Measurements from ENCODE around the gene ABCC12.

The ABCC12 gene

GRCh38 chr16:48124266-48124665 is 31.5 kb downstream of the ABCC12 start:
- H3K9me2 ChIP-seq (ENCODE audit: low read depth, low read length): no peaks in the 10 kb centered on the region
- H3F3A ChIP-seq (ENCODE audit: insufficient read depth, low read length): no peaks in the 10 kb centered on the region
- no peaks in the 10 kb centered on the region for H3K36me3 ChIP-seq (ENCODE audit: insufficient read depth, low read length)
- no peaks in the 10 kb centered on the region for H4K20me1 ChIP-seq (ENCODE audit: insufficient read depth, low read length)
- H3K4me2 ChIP-seq (ENCODE audit: low read length): no peak overlapping the region
- TF ChIP-seq, protein P1, sequence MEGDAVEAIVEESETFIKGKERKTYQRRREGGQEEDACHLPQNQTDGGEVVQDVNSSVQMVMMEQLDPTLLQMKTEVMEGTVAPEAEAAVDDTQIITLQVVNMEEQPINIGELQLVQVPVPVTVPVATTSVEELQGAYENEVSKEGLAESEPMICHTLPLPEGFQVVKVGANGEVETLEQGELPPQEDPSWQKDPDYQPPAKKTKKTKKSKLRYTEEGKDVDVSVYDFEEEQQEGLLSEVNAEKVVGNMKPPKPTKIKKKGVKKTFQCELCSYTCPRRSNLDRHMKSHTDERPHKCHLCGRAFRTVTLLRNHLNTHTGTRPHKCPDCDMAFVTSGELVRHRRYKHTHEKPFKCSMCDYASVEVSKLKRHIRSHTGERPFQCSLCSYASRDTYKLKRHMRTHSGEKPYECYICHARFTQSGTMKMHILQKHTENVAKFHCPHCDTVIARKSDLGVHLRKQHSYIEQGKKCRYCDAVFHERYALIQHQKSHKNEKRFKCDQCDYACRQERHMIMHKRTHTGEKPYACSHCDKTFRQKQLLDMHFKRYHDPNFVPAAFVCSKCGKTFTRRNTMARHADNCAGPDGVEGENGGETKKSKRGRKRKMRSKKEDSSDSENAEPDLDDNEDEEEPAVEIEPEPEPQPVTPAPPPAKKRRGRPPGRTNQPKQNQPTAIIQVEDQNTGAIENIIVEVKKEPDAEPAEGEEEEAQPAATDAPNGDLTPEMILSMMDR (IDR thresholded peaks at IDR 0.05; ENCODE audit: low read length): no peak
- TF ChIP-seq EZH2 (IDR thresholded peaks at IDR 0.05; ENCODE audit: borderline replicate concordance, low read length): no peak
- H3K27ac ChIP-seq (ENCODE audit: low read depth, low read length, poor library complexity, severe bottlenecking): no peak overlapping the region
- no peak overlapping the region for H3K9ac ChIP-seq (ENCODE audit: low read length)
- no peak overlapping the region for H3K4me3 ChIP-seq (ENCODE audit: low read depth, low read length, poor library complexity, severe bottlenecking)
- H3K9me3 ChIP-seq (ENCODE audit: low read length): no peaks in the 10 kb centered on the region
- no peaks in the 10 kb centered on the region for H3K4me1 ChIP-seq (ENCODE audit: insufficient read depth, low read length, severe bottlenecking)
- no peaks in the 10 kb centered on the region for H3K27me3 ChIP-seq (ENCODE audit: insufficient read depth, low read length)
- H3K79me2 ChIP-seq (ENCODE audit: insufficient read depth, low read length): no peaks in the 10 kb centered on the region
- H2AFZ ChIP-seq (ENCODE audit: low read length): no peak overlapping the region

GRCh38 chr16:48123104-48123788 is 32.5 kb downstream of the ABCC12 start:
- H3K79me2 ChIP-seq (ENCODE audit: insufficient read depth, low read length): no peaks in the 10 kb centered on the region
- no peak overlapping the region for H3K27ac ChIP-seq (ENCODE audit: low read depth, low read length, poor library complexity, severe bottlenecking)
- no peak for TF ChIP-seq EZH2 (IDR thresholded peaks at IDR 0.05; ENCODE audit: borderline replicate concordance, low read length)
- TF ChIP-seq, protein P1 (IDR thresholded peaks at IDR 0.05; ENCODE audit: low read length): no peak
- H3K4me1 ChIP-seq (ENCODE audit: insufficient read depth, low read length, severe bottlenecking): no peaks in the 10 kb centered on the region
- H3K27me3 ChIP-seq (ENCODE audit: insufficient read depth, low read length): no peaks in the 10 kb centered on the region
- no peaks in the 10 kb centered on the region for H3K9me3 ChIP-seq (ENCODE audit: low read length)
- no peaks in the 10 kb centered on the region for H4K20me1 ChIP-seq (ENCODE audit: insufficient read depth, low read length)
- H3F3A ChIP-seq (ENCODE audit: insufficient read depth, low read length): no peaks in the 10 kb centered on the region
- no peak overlapping the region for H3K9ac ChIP-seq (ENCODE audit: low read length)
- H3K4me3 ChIP-seq (ENCODE audit: low read depth, low read length, poor library complexity, severe bottlenecking): no peak overlapping the region
- H3K36me3 ChIP-seq (ENCODE audit: insufficient read depth, low read length): no peaks in the 10 kb centered on the region
- H2AFZ ChIP-seq (ENCODE audit: low read length): no peak overlapping the region
- no peak overlapping the region for H3K4me2 ChIP-seq (ENCODE audit: low read length)
- H3K9me2 ChIP-seq (ENCODE audit: low read depth, low read length): no peaks in the 10 kb centered on the region

DNA sequence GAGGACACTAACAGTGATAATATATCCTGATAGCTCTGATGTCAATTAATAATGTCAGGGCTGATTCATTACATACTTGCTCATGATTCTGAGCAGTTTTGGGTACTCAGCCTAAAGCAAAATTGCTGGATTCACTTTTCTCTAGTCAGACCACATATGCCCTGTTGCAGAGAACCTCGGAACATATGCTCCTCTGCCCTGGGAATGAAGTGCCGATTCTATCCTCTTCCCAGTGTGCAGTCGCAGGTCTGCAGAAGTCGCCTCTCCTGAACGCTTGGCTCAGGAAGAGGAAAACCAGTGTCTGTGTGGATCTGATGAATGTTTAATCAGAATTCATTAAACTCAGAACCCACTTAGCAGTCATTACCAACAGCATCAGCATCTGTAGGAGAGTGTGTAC is 34.5 kb downstream of the ABCC12 start:
- H3K27ac ChIP-seq (ENCODE audit: low read depth, low read length, poor library complexity, severe bottlenecking): no peak overlapping the region
- no peaks in the 10 kb centered on the region for H3K9me3 ChIP-seq (ENCODE audit: low read length)
- no peaks in the 10 kb centered on the region for H3K9me2 ChIP-seq (ENCODE audit: low read depth, low read length)
- no peaks in the 10 kb centered on the region for H3F3A ChIP-seq (ENCODE audit: insufficient read depth, low read length)
- H3K79me2 ChIP-seq (ENCODE audit: insufficient read depth, low read length): no peaks in the 10 kb centered on the region
- H3K27me3 ChIP-seq (ENCODE audit: insufficient read depth, low read length): no peaks in the 10 kb centered on the region
- no peak overlapping the region for H3K9ac ChIP-seq (ENCODE audit: low read length)
- H3K4me3 ChIP-seq (ENCODE audit: low read depth, low read length, poor library complexity, severe bottlenecking): no peak overlapping the region
- no peak overlapping the region for H3K4me2 ChIP-seq (ENCODE audit: low read length)
- no peak overlapping the region for H2AFZ ChIP-seq (ENCODE audit: low read length)
- no peaks in the 10 kb centered on the region for H3K4me1 ChIP-seq (ENCODE audit: insufficient read depth, low read length, severe bottlenecking)
- no peaks in the 10 kb centered on the region for H3K36me3 ChIP-seq (ENCODE audit: insufficient read depth, low read length)
- TF ChIP-seq, protein P1 (IDR thresholded peaks at IDR 0.05; ENCODE audit: low read length): no peak
- TF ChIP-seq EZH2 (IDR thresholded peaks at IDR 0.05; ENCODE audit: borderline replicate concordance, low read length): no peak
- no peaks in the 10 kb centered on the region for H4K20me1 ChIP-seq (ENCODE audit: insufficient read depth, low read length)
